ENCODE results near the gene NCS1.

NCS1 gene

DNA sequence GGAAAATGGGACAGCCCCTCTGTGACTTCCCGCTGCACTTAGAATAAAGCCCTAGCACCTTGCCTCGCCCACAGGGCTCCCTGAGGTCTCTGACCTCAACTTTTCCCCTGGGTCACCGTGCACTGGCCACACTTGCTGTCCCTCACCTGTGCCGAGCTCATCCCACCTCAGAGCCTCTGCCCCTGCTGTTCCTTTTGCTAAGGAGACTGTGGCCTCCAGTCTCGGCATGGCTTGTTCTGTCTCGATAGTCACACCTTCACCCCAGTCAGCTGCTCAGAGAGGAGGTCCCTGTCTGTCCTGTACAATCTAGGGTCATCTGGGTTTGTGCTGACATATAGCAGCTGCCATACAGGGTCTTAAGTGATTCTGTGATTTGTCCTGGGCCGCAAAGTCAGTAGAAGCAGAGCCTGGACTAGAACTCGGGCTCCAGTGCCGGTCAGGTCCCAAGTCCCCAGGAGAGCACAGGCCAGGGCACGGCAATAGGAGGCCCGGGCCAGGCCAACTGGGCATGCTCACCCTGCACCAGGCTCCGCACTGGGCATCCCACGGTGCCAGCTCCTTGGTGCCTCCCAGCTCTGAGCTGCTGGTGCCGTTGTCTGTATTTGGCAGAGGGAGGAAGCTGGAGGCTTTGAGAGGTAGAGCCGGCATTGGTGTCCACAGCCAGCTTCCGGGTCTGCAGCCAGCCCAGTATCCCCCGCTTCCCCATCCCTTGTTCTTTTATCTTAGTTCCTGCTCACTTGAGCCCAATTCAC lies 35.2 kb downstream of the NCS1 start:
- no peak overlapping the region for H3K4me3 ChIP-seq (ENCODE audit: low read depth, low read length)
- POLR2A ChIA-PET: no interaction called here
- TF ChIP-seq, protein P1, sequence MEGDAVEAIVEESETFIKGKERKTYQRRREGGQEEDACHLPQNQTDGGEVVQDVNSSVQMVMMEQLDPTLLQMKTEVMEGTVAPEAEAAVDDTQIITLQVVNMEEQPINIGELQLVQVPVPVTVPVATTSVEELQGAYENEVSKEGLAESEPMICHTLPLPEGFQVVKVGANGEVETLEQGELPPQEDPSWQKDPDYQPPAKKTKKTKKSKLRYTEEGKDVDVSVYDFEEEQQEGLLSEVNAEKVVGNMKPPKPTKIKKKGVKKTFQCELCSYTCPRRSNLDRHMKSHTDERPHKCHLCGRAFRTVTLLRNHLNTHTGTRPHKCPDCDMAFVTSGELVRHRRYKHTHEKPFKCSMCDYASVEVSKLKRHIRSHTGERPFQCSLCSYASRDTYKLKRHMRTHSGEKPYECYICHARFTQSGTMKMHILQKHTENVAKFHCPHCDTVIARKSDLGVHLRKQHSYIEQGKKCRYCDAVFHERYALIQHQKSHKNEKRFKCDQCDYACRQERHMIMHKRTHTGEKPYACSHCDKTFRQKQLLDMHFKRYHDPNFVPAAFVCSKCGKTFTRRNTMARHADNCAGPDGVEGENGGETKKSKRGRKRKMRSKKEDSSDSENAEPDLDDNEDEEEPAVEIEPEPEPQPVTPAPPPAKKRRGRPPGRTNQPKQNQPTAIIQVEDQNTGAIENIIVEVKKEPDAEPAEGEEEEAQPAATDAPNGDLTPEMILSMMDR (IDR thresholded peaks at IDR 0.05; ENCODE audit: insufficient read depth, low read length, missing control alignments): no peak
- no peak for DNase-seq (ENCODE audit: low read depth, low spot score)
- CTCF ChIA-PET: interaction anchor here (0.7 to 1.5 kb wide), 5 partner anchors 12 to 100 kb away, joined by 3 to 5 read pairs (median 3); no protein-coding TSS in a partner anchor

DNA sequence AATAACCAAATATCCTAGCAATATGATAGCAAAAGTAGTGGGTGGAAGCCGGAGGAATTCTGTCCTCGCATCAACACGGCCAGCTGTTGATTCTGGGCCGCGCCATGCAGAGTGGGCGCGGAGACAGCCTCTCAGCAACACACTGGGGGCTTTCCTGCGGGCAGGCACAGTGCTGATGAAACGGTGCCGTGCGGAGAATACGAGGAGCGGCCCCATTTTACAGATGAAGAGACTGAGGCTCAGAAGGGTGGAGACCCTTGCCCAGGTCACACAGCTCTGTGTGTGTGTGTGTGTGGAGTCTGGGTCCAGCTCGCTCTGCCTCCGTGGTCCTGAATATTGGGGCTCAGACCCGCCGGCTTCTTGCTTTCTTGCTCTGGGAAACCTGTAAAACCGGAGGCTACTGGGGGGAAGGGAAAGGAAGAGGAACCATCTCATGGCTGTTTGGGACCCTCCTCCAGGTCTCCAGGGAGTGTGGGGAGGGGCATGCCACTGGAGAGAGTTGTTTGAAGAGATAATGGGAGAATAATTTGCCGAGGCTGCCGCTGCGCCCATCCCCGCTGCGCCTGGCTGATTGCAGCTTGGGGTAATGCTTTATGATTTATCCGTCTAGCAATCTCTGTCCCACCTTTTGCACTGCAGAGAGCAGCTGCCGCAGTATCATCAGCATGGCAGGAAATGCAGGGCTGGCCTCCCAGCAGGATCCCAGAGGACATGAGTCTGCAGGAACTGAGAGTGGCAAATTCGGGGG lies 36.6 kb downstream of the NCS1 start:
- ChIA-PET POLR2A (no interaction called here), CTCF (interaction anchor here (1.0 to 1.1 kb wide), 2 partner anchors 13 to 102 kb away, joined by 3 read pairs; no protein-coding TSS in a partner anchor)
- H3K4me3 ChIP-seq (ENCODE audit: low read depth, low read length): no peak overlapping the region
- no peak for DNase-seq (ENCODE audit: low read depth, low spot score)
- TF ChIP-seq, protein P1 (IDR thresholded peaks at IDR 0.05; ENCODE audit: insufficient read depth, low read length, missing control alignments): no peak

DNA sequence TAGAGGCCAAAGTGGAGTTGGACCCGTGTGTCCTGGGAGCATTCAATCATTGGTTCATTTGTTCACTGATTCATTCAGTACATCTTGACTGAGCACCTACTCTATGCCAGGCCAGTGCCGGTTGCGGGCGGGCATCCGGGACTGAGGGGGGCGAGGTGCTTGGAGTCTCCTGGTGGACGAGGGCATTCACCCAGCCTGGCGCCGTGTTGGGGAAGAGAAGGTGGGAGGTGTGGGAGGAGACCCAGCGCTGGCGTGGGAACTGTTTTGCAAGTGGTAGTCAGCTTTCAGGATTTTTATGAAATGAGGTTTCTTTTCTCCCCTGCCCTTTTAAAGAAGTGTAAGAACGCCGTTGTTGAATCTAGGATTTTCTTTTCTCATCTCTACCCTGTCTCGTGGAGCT lies 37.2 kb downstream of the NCS1 start:
- ChIA-PET CTCF (interaction anchor here (1.3 to 1.5 kb wide), 2 partner anchors 10 to 102 kb away, joined by 4 read pairs; no protein-coding TSS in a partner anchor), POLR2A (no interaction called here)
- no peak for DNase-seq (ENCODE audit: low read depth, low spot score)
- TF ChIP-seq, protein P1 (IDR thresholded peaks at IDR 0.05; ENCODE audit: insufficient read depth, low read length, missing control alignments): no peak
- no peak overlapping the region for H3K4me3 ChIP-seq (ENCODE audit: low read depth, low read length)

DNA sequence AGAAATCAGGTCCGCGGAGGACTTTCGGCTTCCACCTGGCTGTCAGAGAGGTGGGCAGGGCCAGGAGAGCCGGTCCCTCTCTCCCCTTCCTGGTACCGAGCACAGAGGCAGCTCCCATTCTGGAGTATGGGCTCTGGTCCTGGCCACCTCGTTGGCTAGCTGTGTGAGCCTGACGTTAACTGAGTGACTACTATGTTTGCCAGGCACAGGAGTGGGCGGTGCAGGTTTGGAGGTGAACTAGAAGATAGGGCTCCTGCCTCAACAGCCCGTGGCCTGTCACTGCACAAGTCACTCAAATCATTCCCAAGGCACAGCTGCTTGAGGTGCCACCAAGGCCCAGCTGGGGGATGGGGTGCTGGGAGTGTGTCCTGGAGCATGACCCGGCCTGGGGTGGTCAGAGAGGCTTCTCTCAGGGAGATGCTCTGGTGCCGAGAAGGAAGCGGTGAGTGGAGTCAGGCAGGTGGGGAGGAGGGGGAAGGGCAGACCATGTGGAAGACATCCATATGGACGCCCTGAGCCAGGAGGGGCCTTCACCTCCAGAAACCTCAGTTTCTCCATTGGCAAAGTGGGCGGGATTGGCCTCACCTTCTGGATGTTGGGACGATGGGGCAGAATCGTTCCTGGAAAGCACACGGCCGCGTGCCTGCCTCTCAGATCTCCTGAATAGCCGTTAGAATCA lies 39.5 kb downstream of the NCS1 start:
- DNase-seq (ENCODE audit: low read depth, low spot score): no peak
- ChIA-PET POLR2A (no interaction called here), CTCF (interaction anchor here (0.7 to 0.8 kb wide), 2 partner anchors 25 to 32 kb away, joined by 3 to 5 read pairs; no protein-coding TSS in a partner anchor)
- no peak overlapping the region for H3K4me3 ChIP-seq (ENCODE audit: low read depth, low read length)
- TF ChIP-seq, protein P1 (IDR thresholded peaks at IDR 0.05; ENCODE audit: insufficient read depth, low read length, missing control alignments): no peak

DNA sequence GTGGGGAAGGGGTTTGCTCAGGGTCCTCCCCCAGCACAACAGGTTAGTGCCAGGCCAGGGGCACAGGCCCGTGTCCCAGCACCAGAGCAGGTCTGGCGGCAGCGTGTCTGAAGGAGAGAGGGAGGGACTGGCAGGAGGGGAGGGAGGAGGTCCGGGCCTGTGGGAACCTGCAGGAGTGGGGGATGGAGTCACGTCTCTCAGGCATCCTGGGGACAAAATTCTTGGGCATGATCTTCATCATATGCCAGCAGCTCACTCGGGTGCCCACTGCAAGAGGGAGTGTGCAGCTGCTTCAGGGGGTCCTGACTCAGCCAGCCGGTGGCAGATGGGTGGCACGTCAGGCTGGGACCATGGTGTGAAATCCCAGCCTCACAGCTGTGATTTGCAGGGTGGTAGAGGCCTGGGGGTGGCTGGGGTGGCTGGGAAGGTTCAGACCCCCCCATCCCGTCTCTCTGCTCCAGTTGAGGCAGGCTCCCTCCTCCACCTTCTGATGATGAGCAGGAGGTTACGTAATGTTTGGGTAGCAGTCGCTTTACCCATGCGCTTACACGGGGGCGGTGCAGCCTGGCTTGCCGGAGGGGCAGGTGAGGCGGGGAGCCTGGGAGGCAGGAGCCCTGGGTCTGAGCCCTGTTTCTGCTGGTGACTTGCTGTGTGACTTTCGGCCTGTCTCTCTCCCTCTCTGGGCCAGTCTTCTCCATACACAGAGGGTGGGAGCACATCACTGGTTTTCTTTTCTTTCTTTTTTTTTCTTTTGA lies 40.5 kb downstream of the NCS1 start:
- TF ChIP-seq, protein P1 (IDR thresholded peaks at IDR 0.05; ENCODE audit: insufficient read depth, low read length, missing control alignments): no peak
- H3K4me3 ChIP-seq (ENCODE audit: low read depth, low read length): no peak overlapping the region
- ChIA-PET POLR2A (no interaction called here), CTCF (interaction anchor here (0.8 kb wide), 1 partner anchor 24 kb away, joined by 5 read pairs; no protein-coding TSS in a partner anchor)
- no peak for DNase-seq (ENCODE audit: low read depth, low spot score)

All from AG04449 (cell line).